GM18499 (cell line): ENCODE measurements around the gene HDAC7.

Source experiments
- ATAC-seq: cut with Tn5 transposase; IDR thresholded peaks from one replicate; pipeline ENCODE4 v1.9.1; 2021; ENCODE audit warnings: moderate number of reproducible peaks; ENCODE audit not compliant: insufficient read depth, unreplicated experiment

The HDAC7 gene

GRCh38 chr12:47739297-47739696 is 80.4 kb downstream of the HDAC7 start:
- no peak for ATAC-seq

- ATAC-seq = no peak
These were observed 81.6 kb downstream of the HDAC7 start for GRCh38 chr12:47737936-47738594.

GRCh38 chr12:47736877-47737676 is 82.6 kb downstream of the HDAC7 start:
- ATAC-seq = no peak

GRCh38 chr12:47736216-47736615 is 83.5 kb downstream of the HDAC7 start:
- ATAC-seq = no peak

- no peak for ATAC-seq
These were observed 84.1 kb downstream of the HDAC7 start for GRCh38 chr12:47735649-47736048.

- ATAC-seq = no peak
These were observed 84.8 kb downstream of the HDAC7 start for GRCh38 chr12:47734725-47735480.

- no peak for ATAC-seq
These were observed 86.6 kb downstream of the HDAC7 start for GRCh38 chr12:47733142-47733541.
